Hematopoietic multipotent progenitor cell treated with erythropoietin and hydrocortisone succinate and interleukin-3 and kit ligand, for 15 days (in vitro differentiated cells): ENCODE data around the gene KBTBD13.
"Not testable (repeated sequence)": the region's sequence is repeated elsewhere in the genome, so short reads cannot be mapped to it uniquely, and the experiment has no call there.

ENCODE experiments used
- DNase-seq: peaks from one replicate; pipeline ENCODE4 v3.0.0-alpha.2; 2015; ENCODE audit warnings: low spot score

Gene KBTBD13

DNA sequence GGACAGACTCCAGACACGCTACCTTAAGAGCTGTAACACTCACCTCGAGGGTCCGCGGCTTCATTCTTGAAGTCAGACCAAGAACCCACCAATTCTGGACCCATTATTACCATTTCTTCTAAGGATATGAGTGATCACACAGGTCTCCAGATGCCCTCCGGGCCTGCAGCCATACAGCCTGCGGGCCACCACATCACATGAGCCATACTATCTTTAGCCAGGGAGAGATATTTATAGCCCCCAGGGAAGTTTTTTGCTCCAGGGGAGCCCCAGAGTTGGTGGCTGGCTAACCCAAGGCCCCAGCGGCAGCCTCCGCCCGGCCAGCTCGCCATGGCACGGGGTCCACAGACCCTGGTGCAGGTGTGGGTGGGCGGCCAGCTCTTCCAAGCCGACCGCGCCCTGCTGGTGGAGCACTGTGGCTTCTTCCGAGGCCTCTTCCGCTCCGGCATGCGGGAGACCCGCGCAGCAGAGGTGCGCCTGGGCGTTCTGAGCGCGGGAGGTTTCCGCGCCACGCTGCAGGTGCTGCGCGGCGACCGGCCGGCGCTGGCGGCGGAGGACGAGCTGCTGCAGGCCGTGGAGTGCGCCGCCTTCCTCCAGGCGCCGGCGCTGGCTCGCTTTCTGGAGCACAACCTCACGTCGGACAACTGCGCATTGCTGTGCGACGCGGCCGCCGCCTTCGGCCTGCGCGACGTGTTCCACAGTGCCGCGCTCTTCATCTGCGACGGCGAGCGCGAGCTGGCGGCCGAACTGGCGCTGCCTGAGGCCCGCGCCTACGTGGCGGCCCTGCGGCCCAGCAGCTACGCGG lies at the start of gene KBTBD13:
KBTBD13 (plus strand) TSS at position 261 of the 805 bp plus-strand sequence; CDS start at position 331, 70 bp downstream.
- no peak for DNase-seq

DNA sequence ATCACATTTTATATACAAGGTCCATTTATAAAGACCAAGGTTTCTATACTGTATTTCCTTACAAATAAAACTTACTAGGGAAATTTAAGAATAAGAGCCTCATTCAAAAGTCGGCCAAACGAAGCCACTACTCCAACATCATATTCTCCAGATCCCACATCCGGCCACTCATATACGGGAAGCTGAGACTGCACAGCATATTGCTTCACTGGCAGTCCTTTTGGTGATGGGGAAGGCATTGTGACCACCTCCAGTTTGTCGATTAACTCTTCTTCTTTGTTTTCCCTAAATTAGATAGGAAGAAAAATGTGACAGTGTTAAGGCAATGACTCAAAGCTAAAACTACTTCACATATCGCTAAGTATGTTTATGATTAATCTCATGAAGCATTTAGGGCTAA lies 49.8 kb upstream of the KBTBD13 start:
- no peak for DNase-seq

DNA sequence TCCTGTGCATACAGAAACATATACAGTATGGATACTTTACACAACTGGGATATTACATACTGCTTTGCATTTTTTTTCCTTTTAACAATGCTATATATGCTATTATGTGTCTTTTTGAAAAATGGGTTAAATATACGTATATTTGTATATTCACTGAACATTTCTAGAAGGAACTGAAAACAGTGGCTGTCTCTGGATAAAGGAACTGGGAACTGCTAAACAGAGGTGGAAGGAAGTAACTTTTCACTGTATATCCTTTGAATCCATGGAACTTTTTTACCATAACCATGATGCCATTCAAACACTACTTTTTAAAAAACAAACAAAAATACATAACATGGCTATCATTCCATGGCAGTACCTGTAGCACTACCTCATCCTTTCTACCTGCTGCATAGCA lies 49.0 kb upstream of the KBTBD13 start:
- no peak for DNase-seq

DNA sequence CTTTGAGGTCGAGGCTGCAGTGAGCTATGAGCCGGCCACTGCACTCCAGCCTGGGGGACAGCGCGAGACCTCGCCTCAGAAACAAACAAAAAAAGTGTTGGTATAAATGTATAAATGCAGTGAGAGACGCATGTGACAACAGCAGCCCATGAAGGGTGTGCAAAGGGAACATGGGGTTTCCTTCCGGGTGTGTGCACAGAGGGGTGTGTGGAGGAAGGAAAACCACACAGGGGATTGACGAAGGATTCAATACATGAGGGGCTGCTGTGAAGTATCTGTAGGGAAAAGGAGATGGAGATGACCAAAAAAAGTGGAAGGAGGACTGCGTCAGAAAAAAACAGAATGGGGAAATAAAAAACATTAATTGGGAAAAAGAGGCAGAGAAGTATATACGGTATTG lies 48.2 kb upstream of the KBTBD13 start:
- DNase-seq = no peak

DNA sequence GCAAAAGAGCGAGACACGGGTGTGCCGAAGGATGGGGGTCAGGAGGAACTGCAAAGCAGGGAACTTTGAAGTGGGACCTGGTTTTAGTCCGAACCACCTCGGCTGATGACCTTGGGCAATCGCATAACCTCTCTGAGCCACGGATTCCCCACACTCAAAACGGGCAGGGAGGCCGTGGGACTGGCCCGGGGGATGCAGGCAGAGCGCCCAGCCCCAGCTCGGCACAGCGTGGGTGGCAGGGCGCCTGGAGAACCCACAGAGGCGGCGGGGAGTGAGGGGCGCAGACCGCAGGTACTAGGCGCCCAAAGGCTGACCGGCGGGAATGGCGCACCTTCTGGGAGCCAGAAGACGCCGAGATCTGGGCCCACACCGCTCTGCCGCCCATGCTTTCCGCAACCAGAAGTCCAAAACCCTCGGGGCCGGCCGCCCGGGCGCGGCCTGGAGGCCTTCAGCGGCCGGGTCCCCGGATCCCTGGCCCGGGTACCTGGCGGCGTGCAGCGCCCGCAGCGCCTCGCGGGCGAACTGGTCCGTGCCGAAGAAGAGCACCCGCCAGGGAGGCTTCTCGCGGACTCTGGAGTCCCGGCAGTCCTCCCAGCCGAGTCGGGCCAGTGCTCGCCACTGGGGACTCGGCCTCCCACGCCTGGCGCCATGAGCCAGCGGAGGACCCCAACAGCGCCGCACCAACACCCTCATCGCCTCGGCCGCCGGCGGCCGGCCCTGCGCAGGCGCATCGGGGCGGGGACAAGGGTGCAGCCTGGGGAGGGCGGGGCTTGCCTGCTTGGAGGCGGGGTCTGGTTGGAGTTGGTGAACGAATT lies 47.4 kb upstream of the KBTBD13 start, which contains the start of gene MTFMT:
MTFMT (minus strand) TSS at position 719 of the 815 bp plus-strand sequence; CDS start at position 693, 26 bp downstream.
- DNase-seq = peak; percentile 87

DNA sequence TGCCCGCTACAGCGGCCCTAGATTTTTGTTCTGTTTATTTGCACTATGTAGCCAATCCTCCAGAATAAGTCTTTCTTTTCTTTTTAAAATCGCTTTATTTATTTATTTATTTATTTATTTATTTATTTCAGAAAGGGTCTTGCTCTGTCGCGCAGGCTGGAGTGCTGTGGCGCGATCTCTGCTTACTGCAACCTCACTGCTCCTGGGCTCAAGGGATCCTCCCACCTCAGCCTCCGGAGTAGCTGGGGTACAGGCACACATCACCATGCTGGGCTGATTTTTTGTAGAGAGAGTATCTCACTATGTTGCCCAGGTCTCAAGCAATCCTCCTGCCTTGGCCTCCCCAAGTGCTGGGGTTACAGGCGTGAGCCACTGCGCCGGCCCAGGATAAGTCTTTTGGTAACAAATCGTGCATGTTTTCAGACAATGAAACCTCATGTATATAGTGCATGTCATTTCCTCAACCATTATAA lies 46.8 kb upstream of the KBTBD13 start:
- no peak for DNase-seq

DNA sequence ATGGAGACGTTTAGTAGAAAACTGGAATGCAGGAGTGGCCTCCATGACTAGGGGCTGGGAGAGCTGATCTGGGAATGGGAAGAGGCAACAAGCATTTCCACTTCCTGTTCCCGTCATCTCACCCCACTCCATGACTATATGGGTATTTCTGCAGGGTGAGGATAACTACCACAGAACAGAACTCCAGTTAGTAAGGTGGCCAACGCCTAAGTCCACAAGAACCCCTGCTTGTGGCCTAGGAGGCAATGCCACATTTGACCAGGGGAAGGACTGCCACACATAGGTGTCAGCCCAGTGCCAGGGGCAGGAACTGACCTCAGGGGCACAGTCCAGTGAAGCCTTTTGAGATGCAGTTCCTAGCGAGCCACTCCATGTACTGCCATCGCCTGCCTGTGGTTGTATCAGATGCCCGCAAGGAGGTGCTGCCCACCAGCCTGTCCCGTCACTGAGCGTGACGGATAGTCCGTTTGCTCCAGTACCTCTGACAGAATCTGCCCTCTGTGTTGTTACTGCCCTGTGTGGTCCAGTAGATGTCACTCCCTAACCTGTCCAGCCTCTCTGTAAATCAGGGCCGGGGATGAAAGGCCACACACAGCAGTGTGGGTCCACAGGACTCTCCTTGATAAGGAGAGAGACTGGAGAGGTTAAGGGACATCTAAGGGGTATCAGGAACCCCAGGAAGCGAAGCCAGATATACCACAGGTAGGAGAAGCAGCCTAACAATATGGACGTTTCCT lies 43.6 kb upstream of the KBTBD13 start:
- DNase-seq = peak; percentile 40

DNA sequence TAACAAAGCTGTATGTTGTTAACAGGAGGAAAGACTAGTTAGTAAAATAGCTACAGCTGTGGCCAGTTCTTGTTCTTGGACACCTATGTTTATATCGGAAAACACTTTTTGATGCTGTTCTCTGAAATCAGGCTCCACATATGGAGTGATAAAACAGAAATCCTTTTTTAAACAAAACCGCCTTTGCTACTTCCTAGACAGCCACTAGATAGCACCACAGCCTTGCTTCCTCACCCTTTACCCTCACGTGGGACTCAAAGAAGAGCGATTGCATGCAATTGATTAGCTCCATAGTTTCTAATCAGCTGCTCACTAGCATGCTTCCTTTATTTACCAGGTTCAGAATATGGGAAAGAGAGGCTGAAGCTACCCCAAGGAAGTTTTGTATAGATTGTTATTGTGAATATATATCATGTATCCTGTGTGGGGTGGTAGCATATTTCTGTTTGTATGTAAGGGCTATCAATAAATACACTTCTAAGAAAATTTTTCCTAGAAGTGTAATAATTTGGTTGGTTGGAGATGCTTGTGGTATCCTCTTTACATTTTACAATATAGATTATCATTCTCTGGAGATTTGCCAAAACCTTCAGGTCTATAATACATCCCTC lies 42.8 kb upstream of the KBTBD13 start:
- DNase-seq = peak; percentile 17

DNA sequence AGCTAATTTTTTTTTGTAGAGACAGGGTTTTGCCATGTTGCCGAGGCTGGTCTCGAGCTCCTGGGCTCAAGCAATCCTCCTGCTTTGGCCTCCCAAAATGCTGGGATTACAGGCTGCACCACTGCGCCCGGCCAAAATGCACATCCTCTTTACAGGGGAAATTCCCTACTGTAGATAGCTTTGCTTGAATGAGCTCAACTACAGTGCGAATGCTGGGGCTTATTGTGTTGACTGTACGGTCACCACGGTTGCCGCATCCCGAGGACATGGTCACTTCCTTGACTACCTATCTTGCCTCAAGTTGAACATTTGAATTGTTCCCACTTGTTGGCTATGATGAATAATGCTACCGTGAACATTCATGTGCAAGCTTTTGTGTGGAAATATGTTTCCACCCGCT lies 41.8 kb upstream of the KBTBD13 start:
- DNase-seq = no peak

DNA sequence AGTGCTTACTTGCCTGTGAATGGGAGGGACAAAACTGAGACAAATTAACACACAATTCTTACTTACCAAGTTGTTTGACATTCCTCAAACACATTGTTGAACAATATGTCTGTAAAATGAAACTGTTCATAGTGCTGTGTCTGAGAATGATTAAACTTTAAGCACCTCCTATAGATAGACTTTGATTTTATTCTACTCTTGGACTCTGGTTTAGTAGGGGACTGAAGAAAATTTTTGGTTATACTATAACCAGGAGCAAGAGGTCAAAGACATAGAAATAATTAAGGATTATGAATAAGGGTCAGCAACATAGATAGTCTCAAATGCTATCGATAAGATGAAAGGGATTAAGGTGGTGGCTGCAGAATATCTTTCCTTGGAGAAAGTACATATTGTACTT lies 39.2 kb upstream of the KBTBD13 start:
- no peak for DNase-seq

DNA sequence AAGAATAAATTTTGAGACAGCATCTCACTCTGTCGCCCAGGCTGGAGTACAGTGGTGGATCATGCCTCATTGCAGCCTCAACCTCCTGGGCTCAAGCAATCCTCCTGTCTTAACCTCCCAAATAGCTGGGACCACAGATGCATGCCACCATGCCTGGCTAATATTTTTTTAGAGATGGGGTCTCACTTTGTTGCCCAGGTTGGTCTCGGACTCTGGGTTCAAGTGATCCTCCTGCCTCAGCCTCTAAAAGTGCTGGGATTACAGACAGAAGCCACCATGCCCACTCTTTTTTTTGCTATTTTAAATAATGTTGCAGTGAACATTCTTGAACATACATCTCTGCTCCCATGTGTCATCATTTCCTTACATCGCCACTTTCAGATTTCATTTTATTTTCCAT lies 38.1 kb upstream of the KBTBD13 start:
- no peak for DNase-seq

DNA sequence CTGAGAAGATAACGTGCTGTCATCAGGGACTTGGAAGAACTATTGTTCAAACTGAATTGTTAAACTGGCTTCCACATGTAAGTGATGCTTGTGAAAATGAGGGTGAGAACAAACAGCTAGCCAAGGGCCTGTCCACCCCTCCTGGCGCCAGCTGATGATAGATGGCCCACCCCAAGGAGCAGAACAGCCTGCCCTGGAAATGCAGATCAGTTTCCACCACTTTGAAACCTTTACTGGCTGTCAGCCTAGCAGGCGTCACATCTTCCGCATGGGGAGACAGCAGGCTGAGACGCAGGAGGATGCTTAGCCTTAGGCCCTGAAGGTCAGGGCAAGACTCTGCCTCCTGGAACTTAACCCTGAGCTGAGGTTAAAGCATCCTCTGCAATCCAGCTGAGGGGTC lies 37.7 kb upstream of the KBTBD13 start:
- no peak for DNase-seq

DNA sequence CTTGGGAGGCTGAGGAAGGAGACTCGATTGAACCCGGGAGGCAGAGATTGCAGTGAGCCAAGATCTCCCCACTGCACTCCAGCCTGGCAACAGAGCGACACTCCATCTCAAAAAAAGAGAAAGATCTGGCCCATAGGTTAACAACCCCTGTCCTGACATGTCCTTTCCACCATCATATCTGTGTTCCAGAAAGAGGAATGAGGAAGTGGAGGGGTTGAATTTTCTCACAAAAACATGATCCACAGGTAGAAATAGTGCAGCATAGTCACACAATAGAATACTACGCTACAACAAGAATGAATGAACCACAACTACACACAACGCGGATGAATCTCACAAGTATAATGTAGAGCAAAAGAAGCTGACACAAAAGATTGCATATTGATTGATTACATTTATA lies 36.1 kb upstream of the KBTBD13 start:
- DNase-seq = no peak

DNA sequence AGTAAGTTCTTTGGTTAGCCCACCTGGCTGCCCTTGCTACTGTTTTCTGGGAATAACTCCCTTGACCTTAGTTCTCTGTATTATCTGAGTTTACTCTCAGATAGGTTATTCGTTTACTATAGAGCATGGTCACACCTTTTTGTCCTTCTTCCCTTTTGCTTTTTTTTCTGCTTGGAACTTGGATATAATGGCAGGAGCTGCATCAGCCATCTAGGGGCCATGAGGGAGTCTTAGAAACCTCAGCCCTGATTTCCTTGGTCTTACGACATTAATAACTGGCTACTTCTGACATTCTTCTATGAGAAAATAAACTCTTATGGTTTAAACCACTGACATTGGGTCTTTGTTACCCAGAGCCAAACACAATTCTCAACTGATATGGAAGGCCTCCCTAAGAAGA lies 34.8 kb upstream of the KBTBD13 start:
- DNase-seq = no peak

DNA sequence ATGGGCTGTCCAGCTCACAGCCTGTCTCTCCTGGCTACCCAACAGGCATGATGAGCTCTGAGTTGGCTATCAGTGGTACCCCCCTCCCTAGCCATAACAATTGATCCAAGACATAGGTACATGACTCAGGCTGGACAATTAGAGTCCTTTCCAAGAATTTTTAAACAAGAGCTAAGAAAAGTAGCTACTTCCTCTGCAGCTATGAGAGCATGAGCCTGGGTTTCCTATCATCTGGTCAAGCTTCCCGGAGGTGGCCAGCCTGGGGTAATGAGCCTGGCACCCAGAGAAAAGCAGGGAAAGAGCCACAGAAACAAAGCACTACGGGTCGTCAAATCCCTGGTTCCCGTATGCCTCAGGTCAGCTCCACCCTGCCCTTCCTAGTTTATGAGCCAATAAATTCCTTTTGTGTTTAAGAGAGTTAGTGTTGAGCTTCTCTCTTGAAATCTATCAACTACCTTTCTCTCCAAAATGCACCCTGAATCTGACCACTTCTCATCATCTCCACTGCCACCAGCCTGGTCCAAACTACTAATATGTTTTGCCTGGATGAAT lies 33.7 kb upstream of the KBTBD13 start:
- no peak for DNase-seq

DNA sequence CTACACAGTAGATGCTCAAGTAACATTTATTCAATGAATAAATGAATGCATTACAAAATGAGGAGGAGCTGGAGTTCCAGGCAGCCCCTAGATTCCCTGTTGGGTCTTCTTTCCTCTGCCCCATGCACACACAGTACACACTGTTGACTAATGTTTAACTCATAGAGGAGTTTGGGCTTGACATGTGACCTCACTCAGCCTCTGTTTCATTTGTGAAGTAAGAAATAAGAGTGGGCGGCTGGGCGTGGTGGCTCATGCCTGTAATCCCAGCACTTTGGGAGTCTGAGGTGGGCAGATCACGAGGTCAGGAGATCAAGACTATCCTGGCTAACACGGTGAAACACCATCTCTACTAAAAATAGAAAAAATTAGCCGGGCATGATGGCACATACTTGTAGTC lies 32.3 kb upstream of the KBTBD13 start:
- DNase-seq = not testable (repeated sequence)

DNA sequence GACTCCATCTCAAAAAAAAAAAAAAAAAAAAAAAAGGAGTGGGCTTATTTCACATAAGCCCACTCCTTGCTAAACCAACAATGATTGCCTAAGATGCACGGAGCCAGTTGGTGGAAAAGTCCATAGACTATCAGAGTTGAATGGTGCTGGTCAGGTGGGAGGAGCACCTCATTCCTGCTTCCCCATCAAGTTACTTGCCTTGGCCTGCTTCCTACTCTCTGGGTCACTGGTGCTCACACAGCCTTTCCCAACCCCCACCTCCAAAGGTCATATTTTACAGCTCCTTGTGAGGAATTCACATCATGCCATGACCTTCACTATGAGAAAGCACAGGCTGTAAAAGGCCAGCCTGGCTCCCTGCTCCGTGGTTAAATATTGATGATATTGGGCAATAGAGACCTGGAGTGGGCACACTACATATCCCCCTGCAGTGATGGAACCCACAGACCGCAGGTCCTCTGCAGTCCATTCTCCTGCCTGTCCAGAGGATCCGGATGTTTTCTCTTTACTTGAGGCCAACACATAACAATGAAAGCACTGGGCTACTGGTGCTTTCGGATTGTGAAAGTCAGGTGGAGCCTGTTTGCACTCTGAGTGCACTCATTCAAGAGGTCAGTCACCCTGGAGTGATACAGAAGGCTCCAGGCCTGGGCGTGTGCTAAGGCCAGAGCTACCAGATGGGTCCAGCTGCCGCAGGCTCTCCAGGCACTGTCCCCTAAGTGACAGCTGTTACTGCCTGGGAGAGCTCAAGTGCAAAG lies 31.6 kb upstream of the KBTBD13 start, which contains the start of gene SLC51B:
SLC51B (plus strand) TSS at position 664 of the 758 bp plus-strand sequence. CDS start 4,618 bp downstream, outside the sequence.
- no peak for DNase-seq

DNA sequence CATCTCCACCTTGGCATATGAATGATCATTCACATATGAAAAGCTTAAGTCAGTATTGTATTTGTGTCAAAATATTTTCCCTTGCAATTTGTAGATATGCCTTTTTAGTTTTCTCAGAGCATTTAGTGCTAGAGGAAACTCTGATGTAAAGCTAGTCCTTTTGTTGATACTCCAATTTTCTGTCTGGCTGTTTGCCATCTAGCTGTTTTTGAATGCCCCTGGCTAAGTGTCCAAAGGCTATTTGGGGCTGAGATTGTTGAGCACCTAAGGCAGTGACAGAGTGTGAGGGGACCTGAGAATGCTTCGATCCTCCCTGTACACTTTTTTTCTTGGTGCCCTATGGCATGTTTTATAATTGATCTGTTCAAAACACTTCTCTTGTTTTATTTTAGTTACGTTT lies 28.3 kb upstream of the KBTBD13 start:
- DNase-seq = no peak

DNA sequence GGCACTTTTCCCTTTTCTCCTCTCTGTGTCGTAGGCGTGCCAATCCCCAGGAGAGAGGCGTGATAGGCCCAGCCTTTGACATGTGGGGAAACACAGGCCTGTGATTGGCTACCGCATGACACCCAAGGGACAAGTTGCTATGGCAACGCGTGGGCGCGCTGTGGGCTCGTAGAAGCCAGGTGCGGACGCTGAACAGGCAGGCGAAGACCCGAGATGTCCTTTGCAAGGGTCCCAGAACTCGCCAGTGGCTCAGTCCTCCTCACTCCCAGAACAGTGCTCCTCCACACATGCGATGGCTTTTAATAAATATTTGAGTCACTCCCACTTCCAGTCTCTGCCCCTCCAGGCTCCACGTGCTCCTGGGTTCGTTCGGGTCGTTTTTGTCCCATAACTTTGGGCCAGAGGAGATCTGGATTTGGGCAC lies 27.1 kb upstream of the KBTBD13 start:
- peak; percentile 73 for DNase-seq

DNA sequence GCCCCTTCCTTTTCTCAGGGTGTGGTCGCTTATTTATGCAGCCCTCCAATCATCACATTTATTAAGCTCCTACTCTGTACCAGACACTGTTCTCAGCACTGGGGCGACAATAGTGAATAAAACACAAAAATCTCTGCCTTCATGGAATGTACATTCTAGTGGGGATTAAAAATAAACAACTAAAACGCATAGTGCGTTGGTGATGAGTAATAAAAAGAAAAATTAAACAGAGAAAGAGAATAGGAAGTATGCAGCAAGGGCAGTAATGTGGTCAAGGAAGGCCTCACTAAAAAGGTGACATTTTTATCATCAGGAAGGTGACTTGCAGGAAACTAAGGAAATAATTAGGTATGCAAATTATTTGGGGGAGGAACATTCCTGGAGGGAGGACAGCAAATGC lies 26.3 kb upstream of the KBTBD13 start:
- DNase-seq = no peak

DNA sequence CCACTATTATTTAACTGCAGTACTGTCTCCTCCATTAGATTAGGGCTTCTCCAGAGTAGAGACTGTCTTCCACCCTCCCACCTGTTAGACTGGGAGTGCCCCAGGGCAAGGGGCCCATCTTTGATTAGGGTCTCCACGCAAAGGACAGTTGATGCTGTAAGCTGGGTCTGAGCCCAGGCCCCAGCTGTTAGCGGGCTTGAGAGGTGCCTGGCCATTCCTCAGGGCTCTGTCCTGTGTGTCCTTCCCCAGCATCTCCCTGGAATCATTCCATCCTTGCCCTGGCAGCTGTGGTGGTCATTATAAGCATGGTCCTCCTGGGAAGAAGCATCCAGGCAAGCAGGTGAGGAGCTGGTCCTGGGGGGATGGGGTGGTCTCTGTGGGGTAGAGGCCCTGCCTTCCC lies 25.3 kb upstream of the KBTBD13 start:
- no peak for DNase-seq
